Activated T-helper 1 cell treated with Interleukin-2 at 50 U/mL for 16 hours (primary cell): Measurements from ENCODE around the gene STPG3.

Experiments
- DNase-seq: peaks from one replicate; pipeline ENCODE4 v3.0.0-alpha.2; 2020; ENCODE audit warnings: low read depth

Gene STPG3

DNA sequence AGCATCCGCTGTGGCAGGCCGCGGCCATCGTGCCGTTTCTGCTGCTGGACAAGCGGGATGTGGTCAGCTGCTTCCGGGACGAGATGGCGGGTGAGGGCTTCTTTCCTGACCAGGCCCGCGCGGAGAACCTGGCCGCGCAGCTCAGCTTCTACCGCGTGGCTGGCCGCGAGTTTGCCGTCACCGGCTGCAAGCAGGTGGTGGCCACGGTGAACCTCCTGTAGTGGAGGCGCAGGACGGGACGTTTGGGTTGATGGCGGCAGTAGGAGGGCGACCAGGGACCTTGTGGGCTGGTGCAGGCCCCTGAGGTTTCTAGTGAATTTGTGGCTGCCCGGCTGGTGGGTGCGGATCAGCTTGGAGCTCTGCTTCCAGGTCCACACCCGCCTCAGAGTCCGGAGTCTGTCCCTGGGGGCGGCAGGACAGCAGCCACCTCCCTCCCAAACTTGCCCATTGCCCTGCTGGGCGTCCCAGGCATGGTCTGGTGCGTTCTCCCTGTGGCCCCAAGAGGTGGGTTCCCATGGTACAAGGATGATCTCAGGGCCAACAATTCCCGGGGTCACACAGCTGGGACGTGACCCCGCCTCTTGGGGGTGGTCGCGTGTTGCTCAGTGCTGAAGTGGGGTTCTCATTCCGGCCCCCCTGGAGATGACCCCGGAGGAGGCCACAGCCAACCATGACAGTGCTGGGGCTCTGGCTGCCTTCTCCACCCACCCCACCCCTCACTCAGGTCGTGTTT is 28.8 kb downstream of the STPG3 start:
- DNase-seq = no peak

DNA sequence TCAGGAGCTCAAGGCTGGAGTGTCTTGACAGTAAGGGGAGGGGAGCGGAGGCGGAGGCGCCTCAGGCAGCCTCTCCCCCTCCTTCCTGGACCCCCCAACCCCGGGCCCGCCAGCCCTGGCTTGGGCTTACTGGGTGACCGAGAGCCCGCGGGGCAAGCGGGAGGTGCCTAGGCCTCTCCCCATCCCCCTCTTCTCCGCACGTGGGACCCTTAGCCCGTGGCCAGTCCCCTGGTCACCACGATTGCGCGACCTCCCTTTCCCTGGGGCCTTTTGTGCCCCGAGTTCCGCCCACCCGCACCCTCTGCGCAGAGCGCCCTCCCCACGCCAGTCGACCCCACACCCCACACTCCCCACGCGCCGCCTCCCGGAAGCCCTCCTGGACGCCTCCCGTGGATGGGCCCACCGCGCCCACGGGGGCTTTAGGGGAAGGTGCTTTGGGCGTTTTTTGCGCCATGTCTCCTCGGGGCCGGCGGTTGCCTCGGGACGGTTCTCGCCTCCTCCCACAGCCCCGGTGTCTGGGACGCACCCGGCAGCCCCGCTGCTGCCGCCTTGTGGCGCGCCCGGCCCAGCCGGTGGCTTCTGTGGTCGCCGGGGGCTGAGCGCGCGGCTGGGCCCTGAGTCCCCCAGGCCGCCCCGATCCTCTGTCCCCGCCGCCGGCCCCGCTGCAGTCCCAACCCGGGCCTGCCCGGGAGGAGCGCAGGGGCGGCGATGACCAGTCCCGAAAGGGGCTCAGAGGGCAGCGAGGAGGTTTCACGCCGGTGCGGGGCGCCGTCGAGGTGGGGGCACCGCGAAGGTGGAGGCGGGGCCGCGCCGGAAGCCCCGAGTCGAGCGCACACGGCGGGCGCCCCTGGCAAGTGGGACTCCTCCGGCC is 29.6 kb downstream of the STPG3 start:
- DNase-seq = no peak

DNA sequence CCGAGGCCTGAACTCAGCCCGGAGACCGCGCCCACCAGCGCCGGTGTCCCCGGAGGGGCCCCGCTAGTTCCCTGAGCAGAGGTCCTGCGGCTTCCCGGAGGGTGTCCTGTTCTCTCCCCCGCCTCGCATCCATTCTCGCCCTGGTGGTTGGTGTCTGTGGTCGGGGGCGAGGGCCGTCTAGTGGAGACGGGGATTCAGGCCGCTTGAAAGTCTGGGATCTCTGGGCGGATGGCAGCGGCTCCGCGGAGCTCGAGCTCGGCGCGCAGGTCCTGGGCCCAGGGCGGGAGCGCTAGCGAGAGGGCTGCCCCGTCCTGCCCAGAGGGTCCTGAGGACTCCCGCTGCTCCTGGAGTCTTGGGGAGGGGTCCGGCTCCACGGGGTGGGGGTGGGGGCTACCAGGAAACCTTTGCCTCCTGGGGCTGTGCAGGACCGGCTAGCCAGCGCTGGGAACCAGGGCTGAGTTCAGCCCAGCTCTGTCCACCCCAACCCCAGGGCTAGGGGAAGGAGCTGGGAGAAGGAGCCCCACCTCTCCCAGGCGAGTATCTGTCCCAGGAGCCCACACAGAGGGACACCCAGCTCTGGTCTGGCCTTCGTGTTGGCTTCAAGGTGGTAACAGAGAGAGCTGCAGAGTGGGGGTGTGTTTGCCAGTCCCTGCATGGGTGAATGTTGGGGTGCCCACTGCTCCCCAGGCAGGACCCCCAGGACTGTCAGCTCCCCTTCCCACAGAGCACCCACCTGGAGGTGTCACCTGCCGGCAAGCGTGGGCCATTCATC is 30.4 kb downstream of the STPG3 start:
- no peak for DNase-seq

DNA sequence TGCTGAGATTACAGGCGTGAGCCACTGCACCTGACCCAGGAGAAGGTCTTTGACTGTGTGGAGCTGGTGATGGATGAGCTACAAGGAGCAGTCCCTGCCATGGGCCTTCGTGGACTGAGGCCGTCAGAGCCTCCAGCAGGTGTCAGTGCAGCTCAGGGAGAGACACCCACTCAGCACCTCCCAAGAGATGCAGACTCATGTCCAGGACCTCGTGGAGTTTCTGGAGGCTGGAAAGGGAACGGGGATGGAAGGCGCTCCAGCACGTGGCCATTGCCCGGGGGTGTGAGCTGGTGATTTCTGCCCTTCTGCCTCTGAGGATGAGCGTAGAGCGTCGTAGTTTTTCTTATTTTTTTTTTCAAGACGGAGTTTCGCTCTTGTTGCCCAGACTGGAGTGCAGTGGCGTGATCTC is 35.9 kb downstream of the STPG3 start:
- DNase-seq = no peak

DNA sequence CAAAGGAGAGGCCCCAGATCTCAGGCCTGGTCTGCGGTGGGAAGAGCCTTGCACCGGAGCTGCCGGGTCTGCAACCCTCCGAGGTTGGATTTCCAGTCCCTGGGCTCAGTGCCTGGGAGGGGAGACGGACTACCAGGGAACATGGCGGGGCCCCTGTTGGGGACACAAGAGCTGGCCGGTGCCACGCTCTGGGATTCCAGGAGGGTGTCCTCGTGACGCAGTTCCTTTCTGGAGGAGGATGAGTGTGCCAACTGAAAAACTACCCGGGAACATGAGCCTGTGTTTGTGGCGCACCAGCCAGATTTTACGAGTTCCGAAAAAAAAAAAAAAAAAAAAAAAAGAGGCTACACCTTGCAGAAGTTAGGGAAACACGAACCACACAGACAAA is 42.0 kb downstream of the STPG3 start:
- no peak for DNase-seq

DNA sequence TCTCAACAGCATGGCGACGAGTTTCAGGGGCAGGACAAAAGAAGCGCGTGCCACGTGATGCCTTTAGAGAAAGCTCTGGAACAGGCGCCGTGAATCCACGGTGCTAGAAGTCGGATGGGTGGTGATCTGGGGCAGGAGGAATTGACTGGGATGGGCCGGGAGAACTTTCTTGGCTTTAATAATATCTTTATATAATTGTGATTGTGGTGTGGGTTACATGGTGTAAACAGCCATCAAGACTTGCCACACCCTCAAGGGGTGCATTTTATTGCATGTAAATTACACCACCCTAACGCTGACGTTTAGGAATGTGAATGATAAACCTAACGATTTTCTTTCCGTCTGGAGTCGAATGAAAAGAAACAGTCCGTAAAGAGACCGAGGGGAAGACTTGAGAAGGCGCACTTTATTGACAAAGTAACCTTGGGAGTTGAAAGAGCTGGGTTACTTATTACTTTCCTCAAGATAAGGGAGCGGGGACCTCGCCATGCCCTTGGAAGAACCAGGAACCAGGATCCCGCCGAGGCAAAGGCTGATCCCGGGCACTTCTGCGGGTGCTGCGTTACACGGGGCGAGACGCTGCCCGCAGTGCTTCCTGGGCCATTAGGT is 42.5 kb downstream of the STPG3 start:
- DNase-seq = no peak

DNA sequence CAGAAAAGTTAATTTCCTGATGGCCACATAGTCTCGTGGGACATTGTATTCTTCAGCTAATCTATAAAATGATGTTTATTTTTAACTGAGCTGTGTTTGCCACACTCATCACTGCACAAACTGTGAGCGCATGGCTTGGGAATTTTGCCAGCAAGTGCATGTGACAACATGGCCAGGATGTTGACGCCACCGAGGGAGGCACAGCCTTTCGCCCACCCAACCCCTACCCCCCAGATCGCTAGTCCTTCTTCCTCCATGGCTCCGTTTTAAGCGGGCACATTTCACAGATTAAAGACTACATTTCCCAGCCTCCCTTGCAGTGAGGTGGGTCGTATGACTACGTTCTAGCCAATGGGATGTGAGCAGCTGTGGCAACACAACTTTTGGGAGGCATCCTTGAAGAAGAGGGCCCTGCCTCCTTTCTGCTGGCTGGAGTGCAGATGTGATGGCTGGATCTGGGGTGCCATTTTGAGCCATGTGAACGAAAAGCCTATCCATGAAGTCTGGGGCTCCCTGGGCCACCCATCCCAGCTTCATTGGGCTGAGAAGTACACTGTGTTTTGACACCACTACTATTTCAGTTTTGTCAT is 43.1 kb downstream of the STPG3 start:
- DNase-seq = no peak

DNA sequence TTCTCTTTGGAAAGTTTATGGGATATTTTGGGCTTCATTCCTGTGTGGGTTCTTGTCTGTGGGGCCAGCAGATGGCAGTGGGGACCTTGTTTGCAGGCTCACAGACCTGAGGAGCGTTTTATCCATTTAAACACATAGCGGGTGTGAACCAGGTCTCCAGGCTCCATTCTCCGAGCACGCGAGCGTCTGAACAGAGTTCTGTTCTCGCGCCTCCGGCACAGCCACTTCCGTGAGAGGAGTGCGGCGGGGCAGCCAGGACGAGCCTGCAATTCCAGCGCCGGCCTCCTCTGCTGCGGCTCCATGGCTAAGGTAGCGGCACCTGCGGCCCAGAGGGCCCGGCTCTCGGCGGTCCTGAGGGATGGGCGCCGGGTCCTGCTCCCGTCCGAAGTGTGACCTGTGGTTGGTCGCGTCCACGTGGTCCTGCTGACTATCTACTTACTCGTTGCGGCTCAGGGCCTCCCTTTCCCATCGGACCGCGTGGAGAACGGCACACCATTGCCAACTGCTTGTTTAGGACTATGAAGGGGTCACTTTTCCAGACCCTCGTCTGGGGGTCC is 43.7 kb downstream of the STPG3 start:
- no peak for DNase-seq

DNA sequence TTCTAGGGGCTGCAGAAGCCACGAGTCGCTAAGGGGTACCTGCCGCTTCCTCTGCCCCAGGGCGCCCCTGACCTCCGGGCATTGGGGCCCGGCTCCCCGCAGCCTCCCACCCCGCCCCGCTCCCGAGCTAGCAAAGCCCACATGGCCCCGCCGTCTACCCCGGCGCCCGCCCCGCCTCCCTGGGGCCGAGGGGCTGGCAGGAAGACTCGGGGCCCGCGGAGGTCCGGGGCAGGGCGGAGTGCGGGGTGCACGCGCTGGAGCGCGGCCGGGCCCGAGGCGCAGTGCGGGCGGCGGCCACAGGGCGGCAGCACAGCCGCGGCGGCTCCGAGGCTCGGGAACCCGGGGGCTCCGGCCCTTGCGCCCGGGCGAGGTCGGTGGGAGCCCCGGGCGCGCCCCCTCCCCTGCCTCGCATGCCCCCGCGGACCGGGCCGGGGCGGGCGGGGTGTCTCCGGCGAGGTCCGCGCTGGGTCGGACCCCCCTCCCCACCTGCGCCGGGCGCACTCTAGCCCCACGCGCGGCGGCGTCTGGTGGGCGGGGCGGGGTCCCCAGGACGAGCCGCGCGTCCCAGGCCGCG is 44.2 kb downstream of the STPG3 start:
- DNase-seq = no peak

DNA sequence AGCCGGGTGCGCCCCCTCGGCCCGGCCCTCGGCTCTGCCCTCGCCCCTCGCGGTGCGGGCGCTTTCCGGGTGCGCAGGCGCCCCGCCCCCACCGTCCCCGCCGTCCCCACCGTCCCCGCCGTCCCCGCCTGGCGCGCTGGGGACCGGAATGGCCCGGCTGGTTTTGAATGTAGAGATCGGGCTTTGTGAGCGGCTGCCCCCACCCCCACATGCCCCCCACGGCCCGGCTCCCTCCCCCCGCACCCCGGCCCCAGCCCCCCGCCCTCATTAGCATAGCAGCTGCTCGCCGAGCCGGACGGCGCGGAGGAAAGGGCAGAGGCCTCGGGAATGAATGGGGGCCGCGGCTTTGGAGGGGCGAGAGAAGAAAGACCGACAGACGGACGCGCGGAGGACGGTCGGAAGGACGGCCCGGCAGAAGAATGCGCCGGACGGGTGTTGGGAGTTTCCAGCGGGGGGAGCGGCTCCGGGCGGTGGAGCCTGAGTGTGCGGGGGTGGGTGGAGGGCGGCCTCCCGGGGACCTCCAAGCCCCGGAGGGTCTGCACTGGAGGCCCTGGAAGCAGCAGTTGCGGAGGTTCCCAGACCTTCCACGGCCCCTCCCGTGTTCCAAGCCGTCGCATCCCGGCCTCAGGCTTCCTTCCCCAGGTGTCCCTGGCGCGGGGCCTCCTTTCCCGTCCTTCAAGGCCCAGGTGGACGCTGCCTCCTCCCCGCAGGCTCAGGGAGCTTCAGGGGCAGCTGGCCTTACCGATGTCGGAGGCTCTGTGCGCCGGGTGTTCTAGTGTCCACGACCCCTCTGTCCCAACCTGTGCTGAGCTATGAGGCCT is 45.0 kb downstream of the STPG3 start:
- no peak for DNase-seq

DNA sequence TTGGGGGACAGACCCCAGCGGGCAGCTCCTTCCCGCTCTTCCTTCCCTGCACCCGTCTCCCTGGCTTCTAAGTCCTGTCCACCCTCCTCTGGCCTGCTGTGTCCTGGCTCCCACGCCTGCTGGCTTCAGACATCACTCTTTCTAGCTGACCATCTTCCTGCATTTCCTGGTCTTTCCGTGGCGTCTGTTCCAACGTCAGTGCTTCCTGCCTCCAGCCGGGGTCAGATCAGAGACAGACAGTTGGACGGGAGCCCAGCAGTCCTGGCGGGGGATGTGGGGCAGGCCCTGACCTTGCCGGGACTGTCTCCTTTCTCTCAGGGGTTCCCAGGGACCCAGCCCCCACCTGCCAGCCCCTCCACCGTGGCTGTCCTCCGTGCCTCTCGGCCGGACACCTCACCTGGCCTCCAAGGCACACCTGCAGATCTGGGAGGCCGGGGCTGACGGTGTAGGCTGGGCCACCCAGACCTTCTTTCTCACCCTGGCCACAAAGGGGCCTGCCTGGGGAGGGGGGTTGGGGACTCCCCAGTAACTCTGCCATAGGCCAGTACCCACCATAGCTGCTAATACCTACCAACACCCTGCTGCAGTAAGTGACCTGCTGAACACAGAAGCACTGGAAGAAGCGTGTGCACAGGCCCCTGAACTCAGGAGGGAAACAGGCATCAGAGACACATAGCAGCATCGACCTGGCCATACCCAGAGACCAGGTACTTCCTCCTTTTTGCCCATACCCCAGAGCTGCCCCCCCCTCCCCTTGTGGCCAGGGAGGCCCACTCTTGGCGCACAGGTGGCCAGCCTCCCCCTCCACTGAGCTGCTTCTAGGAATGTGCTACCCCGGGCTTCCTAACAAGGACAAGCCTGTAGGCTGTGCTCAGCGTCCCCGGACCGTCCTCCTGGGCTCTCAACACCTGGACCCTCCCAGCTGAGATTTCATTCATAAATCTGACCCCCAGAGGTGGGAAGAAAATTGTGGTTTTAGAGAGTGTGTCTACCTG is 45.9 kb downstream of the STPG3 start:
- DNase-seq = no peak

DNA sequence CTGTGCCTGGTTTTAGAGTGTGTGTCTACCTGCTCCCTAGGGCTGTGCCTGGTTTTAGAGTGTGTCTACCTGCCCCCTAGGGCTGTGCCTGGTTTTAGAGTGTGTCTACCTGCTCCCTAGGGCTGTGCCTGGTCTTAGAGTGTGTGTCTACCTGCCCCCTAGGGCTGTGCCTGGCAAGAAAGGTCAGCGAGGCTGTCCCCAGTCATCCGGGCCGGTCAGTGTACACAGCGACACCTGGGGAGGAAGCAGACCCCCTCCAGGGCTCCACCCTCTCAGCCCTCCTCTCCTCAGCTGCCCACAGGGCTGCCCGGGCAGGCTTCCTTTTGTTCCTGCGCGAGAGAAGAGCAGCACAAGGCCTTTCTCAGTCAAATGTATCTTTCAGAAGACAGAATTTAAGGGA is 46.9 kb downstream of the STPG3 start:
- no peak for DNase-seq

DNA sequence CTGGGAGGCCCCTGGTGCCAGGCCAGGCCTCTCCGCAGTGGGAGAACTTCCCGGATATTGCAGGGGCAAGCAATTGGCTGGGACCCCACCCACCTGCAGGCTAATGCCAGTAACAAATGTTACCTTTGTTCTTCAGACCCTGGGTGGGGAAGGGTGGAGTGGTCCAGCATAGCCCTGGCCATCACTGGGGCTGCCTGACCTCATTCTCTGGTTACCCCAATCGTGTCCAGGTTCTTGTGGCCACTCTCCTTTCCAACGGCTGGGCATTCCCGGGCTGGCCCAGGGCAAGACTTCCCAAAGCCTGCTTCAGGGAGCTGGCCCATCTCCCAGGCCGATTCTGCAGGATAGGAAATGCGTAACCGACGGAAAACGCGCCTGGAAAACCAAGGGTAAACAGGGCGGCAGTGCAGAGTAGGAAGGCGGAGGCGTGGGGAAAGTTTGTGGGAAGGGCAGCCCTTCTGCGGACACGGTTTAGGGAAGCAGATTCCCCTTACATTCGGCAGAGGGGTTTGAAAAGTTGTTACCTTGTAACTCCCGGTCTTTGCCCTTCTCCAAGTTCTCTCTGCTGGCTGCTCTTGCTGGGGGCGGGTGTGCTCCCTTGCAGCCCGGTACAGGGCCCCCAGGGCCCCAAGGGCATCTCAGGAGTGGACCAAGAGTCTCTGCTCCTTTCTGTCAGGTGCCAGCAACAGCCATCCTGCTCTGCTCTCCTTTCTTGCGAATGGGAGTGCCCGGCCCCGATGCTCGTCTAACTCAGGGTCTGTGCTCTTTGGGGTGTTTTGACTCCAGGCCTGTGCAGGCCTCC is 47.5 kb downstream of the STPG3 start:
- DNase-seq = no peak

DNA sequence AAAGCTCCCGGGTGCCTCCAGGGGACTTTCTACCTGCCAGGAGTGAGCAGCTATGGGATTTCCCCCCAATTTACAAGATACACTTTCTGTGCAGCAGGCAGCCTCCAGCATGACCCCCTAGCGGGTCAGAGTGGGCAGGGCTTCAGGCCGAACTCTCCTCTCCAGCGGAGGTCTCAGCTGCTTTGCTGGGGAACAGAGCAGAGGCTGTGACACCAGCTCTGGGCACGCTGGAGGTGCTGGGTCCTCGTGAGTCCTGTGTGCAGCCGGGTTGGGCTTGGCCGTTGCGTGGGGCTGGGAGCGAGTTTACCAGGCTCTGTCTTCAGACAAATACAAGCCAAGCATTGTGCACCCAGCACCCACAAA is 48.1 kb downstream of the STPG3 start:
- DNase-seq = no peak

DNA sequence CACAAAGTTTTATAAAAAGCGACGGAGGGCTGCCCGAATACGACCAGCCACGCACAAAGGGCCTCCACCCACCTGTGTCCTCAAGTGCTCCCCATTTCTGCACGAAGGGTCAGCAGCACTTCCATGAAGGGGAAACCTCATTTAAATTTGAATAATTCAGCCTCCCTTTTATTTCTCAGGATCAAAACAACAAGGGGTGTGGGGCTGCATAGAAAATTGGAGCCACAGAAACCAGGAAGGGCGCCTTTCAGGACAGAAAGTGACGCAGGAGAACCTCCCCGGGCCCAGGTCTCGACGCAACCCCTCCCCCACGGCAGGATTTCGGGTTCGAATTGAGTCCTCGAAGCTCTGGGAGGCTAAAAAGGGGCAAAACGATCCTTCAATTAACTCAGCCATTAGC is 48.9 kb downstream of the STPG3 start:
- no peak for DNase-seq

DNA sequence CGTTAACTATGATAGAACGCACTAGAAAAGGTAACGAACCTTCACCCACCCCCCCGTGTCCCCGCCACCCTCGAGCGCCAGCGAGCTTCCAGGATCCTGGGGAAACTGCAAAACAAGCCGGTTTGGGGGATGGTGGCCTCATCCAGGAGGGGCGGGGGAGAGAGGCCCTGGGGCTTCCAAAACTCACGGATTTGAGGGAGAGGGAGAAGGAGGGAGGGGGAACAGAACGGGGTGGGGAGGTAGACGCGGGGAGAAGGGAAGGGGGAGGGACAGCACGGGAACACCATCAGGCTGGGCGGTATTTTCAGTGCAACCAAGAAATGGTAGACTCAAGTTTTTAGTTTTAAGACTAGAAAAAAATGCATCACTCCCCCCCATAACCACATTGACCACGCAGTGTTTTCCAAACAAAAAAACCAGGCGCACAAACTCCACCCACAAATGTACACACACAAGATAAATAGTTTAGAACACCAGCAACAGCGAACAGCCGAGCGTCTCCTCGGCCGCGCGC is 49.5 kb downstream of the STPG3 start:
- no peak for DNase-seq

DNA sequence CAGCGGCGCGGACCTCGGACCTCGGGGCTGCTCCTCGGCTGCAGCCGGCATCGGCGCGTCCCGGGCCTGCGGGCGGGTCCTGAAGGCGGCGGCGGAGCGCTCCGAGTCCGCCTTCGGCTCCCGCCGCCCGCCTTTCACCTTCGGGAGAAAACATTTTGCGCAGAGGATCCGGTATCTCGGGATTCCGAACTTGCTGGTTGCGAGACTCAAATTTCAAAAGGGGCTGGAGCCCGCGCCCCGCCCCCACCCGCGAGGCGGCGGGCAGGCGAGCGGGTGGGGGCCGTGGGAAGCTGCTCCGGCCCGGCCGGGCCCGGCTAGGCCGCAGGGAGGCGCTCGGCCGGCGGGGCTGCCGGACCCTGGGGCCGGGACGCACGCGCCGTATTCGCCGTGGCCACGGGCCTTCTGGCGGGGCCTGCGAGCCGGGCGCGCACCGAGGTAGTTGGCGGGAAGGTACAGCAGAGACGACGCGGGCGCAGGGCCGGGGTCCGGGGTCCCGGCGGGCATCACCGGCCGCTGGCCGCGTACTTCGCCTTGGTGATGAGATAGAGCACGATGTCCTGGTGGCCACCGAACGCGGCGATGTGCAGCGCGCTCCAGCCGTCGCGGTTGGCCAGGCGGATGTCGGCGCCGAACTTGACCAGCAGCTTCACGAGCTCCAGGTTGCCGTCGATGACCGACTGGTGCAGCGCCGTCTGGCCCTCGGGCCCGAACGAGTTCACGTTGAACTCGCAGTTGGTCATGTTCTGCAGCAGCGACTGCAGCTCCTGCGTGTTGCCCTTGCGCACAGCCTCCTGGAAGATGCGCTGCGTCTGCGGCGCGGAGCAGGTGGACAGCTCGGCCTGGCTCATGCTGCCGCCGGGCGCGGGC is 50.2 kb downstream of the STPG3 start:
- DNase-seq = no peak
